Fibroblast of the conjunctiva (primary cell): ENCODE data around the gene LRTM2.

Source experiments
- DNase-seq: peaks from one replicate; pipeline ENCODE4 v3.0.0-alpha.2; 2010; ENCODE audit warnings: low read depth

LRTM2 gene

DNA sequence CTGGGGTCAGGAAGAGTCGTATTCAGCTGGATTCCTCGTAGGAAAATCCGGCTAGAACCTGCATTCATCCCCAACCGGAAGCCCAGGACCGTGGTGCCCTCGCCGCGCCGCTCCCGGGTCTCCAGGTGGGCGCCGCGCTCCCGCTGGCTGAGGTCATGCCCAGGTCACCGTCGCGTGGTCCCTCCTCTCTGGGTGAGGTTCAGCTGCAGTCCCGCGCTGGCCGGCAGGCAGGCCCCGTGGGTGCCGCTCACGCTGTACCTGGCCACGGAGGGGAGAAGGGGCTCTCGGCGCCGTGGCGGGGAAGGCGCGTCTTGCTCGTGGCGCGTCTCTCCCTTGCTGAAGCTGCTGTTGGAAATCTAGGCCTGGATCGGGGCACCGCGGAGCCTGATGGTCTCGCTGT is 44.5 kb downstream of the LRTM2 start:
- DNase-seq = no peak

DNA sequence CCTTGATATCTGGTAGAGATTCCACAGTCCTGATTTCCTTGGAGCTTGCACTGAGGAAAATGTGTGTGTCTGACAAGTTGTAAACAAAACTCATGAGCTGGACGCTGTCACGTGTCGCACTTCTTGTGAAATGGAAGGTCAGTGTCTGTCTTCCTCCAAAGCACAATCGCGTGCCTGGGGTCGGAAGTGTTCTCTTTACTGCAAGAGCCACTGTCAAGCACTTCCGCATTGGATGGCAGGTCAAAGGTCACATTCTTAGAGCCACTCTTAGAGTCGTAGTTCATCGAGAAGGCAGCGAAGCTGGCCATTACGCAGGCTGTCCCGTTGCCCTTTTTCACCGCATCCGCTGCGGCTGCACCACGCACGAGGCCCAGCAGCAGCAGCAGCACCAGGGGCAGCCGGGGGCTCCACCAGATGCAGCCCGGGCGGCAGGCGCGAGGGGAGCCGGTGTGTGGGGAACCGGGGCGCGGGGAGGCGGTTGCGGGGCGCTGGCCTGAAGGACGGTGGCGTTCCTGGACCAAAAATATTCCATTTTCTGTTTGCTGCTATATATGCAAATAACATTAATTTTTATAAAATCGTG is 45.0 kb downstream of the LRTM2 start:
- no peak for DNase-seq

- DNase-seq = no peak
Measured at GRCh38 chr12:1869145-1869544, 48.8 kb downstream of the LRTM2 start.

DNA sequence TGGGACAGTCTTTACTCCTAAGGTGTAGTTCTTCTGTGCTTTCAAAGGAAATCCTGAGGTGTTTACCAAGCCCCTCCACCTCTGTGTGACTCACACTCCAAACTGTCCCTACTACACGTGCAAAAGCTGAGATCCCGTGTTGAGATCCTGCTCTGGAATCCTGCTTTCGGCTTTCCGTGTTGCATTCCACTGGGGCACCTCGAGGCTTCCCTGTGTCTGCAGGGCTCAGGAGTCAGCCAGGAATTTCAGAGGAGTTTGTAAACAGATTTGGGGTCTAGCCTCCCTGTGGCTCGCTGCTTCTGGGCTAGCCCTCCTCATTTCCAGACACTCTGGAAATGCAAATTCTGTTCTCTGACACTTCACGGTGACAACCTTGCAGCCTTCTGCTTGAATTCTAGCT is 49.7 kb downstream of the LRTM2 start:
- no peak for DNase-seq

DNA sequence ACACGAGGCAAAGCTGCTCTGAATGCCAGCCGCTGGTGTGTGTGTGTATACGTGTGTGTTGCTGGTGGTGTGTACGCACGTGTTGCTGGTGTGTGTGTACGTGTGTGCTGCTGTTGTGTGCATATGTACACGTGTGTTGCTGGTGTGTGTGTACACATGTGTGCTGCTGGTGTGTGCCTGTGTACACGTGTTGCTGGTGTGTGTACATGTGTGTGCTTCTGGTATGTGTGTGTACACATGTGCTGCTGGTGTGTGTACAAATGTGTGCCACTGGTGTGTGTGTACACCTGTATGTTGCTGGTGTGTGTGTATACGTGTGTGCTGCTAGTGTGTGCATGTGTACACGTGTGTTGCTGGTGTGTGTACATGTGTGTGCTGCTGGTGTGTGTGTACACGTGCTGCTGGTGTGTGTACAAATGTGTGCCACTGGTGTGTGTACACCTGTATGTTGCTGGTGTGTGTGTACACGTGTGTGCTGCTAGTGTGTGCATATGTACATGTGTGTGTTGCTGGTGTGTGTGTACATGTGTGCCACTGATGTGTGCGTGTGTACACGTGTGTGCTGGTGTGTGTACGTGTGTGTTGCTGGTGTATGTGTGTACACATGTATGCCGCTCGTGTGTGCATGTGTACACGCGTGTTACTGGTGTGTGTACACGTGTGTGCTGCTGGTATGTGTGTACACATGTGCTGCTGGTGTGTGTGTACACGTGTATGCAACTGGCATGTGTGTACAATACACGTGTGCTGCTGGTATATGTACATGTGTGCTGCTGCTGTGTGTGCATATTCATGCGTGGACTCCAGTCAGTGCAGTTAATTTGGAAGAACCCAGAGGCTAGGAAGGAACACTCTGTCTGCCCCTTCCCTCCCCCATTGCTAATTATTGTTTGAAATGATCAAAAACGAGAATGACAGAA is 50.9 kb downstream of the LRTM2 start:
- no peak for DNase-seq

DNA sequence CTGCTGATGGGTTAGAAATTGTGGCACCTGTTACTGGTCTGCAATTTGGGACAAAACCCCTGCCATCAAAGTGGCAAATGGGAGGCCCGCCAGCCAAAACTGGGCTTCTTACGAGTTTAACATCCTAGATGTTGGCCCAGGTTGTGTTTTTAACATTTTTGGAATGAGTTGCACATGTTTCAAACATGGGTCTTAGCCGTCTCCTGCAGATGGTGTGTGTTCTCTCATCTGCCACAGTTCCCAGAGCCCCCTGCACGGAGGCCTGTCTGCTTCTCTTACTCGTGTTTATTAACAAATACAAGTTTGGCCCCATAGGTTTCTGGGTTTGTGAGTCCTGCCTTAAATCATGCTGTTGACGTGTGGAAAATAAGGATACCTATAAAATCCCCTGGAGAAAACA is 51.6 kb downstream of the LRTM2 start:
- DNase-seq = no peak

DNA sequence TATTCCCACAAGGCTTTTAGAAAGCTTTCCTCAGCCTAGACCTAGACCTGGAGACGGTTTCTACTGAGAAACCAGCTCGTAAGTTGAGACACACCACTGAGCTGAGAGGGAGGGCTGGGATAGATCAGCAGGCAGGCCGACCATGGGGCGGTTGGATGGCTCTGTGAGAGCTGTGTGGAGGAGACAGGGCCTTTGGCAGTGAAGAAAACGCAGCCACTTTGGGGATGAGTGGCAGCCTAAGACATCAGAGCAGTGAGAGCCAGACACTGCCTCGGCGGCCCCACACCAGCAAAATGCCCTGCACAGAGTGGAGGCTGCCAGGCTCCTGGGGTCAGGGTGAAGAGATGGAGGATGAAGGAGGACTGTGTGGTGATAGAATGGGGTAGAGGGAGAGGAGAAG is 52.1 kb downstream of the LRTM2 start:
- DNase-seq = no peak

GRCh38 chr12:1873531-1874510 is 53.5 kb downstream of the LRTM2 start:
- no peak for DNase-seq

DNA sequence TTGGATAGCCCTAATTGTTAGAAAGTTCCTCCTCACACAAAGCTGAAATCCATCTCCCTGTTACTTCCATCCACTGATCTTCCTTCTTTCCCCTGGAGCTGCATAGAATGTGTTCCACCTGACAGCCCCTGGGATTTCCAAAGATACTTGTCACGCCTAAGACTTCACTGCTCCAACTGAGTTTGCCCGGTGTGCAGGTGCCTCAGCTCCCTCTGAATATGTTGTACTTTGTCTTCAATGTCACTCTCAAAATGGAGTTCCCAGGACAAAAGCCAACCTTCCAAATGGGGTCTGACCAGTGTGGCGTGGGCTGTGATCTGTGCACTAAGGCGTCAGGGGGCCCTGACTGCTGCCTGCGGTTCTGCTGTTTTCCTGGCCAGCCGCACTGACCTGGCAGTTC is 55.2 kb downstream of the LRTM2 start:
- DNase-seq = no peak

DNA sequence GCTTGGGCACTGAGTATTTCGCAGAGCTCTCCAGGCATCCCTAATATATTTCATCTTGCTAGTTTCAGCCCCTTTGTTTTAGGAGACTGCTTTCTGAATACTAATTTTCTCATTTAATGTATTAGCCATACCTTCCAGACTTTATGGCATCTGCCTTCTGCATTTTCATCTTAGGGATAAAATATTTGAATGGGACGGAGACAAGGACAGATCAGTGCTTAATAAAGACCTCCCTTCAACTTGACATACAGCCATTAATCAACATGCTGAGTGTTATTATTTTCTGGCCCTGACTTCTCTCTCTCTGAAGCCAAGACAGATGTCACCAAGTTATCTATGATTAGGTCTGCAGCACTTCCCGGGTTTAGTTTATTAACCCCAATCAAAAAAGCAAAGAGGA is 55.7 kb downstream of the LRTM2 start:
- DNase-seq = no peak

DNA sequence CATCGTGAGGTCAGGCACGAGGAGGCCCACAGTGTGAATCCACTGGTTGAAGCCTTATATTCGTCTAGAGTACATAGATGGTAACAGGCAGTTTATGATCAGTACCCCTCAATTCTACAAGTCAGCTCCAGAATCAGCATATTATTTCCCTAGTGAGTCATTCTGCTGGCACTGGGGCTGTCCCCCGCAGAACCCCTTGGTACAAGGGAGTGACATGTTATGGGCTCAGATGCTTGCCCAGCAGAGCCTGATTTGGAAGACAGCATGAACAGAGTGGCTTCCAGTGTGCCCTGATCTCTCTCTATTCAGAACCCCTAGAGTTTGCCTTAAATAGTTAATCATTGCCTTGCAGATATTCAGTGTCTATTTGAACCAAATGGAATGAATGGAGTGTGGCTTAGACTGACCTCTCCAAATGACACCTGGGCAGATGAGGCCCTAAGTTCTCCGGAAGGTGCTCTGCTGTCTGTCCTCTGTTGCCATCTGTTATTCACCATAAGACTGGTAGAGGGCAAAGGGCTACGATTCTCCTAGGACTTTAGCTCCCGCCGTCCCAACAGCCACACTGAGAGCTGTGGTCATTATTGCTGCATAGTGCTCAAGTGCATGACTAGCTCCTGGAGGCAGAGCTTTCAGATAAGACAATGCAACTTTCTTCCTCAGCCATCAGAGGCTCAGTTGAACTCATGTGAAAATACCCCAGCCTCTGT is 57.0 kb downstream of the LRTM2 start:
- DNase-seq = no peak

GRCh38 chr12:1878214-1878613 is 57.8 kb downstream of the LRTM2 start:
- no peak for DNase-seq

- DNase-seq = no peak
Measured at GRCh38 chr12:1878695-1879094, 58.3 kb downstream of the LRTM2 start.

GRCh38 chr12:1879633-1880032 is 59.3 kb downstream of the LRTM2 start:
- DNase-seq = no peak

GRCh38 chr12:1880153-1880845 is 59.9 kb downstream of the LRTM2 start:
- DNase-seq = no peak

DNA sequence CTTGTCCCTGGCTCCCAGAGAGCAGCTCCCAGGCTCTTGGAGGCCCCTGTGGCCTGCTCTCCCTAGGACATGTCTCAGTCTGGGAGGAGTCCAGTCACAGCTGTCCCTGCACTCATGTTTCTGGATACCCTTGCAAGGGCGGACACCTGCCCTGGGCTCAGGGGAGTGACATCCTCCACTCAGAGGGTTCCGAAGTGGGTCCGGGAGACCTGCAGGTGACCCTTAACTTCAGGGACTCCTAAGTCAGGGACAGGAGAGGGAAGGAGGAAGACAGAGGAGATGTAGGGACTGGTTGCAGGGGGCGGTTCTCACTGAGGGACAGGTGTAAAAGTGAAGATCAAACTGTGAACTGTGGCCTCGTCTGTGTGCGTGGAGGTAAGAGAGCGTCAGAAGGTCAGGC is 60.5 kb downstream of the LRTM2 start:
- no peak for DNase-seq

DNA sequence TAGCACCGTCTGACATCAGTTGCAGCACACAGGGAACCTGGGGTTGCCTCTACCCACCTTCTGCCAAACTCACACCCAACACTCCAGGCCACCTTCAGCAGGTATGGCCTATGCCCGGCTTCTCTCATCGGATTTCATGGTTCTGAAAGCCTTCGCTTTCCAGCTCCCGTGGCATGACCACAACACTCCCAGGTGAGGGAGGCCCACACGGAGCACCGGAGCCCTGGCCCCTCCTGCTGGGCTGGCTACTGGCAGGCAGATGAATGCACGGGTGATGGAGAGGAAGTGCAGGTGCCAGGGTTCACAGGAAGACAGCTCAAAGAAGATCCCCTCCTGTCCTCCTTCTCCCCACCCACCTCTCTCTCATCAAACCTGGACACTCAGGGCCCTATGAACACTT is 60.9 kb downstream of the LRTM2 start:
- DNase-seq = no peak

- DNase-seq = no peak
Measured at GRCh38 chr12:1881936-1882335, 61.6 kb downstream of the LRTM2 start.

DNA sequence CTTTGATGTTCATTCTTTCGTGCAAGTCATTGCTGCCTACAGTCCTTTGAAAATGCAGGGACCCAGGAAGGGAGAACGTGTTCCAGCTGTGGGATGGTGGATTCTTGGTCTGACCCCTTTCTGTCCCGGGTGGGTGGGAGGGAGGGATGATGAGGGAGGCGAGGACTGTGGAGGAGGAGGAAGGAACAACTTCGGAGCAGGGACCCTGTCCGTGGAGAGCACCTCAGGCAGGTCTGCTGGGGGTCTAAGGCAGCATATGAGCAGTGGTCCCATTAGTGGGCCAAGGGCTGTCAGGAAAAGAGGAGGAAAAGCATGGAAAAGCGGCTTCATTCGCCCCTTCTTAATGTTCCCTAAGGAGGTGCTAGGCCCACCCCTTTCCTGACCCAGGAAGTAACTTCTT is 62.0 kb downstream of the LRTM2 start:
- no peak for DNase-seq

DNA sequence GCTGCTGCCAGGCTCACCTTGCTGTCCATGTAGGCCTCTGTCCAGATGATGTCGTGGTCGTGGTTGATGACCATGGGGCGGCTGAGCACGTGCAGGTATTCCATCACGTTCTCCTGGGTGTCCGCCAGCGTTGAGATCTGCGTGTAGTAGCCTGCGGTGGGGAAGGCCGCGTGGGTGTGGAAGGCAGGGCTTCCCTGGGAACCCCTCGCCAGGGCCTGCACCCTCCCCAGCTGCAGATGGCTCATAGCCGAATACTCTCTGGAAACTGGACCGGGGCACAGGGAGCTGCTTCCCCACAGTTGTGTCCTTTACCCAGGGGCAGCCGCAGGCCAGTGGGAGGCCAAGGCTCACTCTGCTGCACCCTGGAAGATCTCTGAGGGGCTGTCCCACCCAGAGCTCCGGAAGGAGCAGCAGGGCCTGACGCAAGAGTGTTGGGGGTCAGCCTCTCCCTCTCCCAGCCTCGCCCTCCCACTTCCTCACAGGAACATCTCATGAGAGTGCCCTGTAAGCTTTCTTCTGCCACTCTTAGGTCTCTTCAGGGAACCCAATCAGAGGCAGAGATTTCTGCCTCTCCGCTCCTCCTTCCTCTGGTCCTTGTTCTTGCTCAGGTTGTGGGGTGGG is 62.6 kb downstream of the LRTM2 start:
- no peak for DNase-seq

DNA sequence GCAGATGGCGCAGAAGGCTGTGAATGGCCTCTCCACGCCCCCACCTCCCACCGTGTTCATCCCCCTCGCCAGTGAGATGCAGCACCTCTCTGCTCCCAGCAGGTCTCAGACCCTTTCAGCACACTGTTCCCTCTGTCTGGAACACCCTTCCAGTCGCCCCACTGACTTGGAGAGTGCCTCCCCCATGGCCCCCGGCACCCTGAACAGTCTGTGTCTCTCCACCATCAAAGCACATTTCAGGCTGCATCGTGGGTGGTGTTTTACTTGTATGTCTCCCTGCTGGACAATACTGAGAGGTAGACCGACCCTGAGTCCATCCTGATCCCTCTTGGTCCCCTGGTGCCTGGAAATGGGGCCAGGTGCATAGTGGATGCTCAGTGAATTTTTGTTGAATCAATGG is 63.1 kb downstream of the LRTM2 start:
- no peak for DNase-seq
